GM12878 (cell line): ENCODE results near the gene DNAAF5. TPM values are rescaled to one million over a fixed set of nuclear protein-coding genes. Genes with fewer than 3 reads are reported as not detected.

Source experiments
- ATAC-seq: fragments of 200-7000 bp; cut with Tn5 transposase; 3 replicates; pipeline ENCODE4 v1.9.1; 2020; ENCODE audit warnings: mild to moderate bottlenecking, moderate library complexity
- BruUV-seq: library from RNA; stranded (reverse); fragments of 400-500 nt; replicated peaks from 2 replicates; lab custom pipeline; 2021; lab: Mats Ljungman, UMichigan
- CTCF ChIA-PET: fragments of 300-600 bp; sonication (Branson Sonifier 250); formaldehyde crosslinking; extraction: SDS; loops from one replicate; lab custom pipeline; 2021; ENCODE audit warnings: inconsistent platforms; lab: Yijun Ruan, JAX
- POLR2A ChIA-PET: fragments of 350-600 bp; formaldehyde crosslinking; extraction: SDS; loops from one replicate; lab custom pipeline; 2021; ENCODE audit warnings: inconsistent platforms; lab: Charles Lee
- RAD21 ChIA-PET: fragments of 300-600 bp; sonication (Branson Sonifier 250); formaldehyde crosslinking; loops from one replicate; lab custom pipeline; 2023; ENCODE audit warnings: antibody characterized with exemption; ENCODE audit not compliant: unreplicated experiment; lab: Charles Lee
- SMC1A ChIA-PET: fragments of 300-600 bp; sonication (Branson Sonifier 250); formaldehyde crosslinking; loops from one replicate; lab custom pipeline; 2023; ENCODE audit not compliant: unreplicated experiment, uncharacterized antibody; lab: Charles Lee
- DNase-seq: peaks from one replicate; pipeline ENCODE4 v3.0.0-alpha.2; 2011; ENCODE audit warnings: low read depth, low spot score
- FAIRE-seq: peaks from 3 replicates; lab custom pipeline; 2011; peaks lifted over from hg19 to GRCh38; lab: Jason Lieb, UNC
- H2AFZ ChIP-seq: 2 replicates; pipeline ENCODE4 v1.6.0; 2011; ENCODE audit warnings: low read depth, low read length, control low read depth; ENCODE audit not compliant: control insufficient read depth
- H3K27ac ChIP-seq: 2 replicates; pipeline ENCODE4 v1.5.1; 2011; ENCODE audit warnings: control low read depth; ENCODE audit not compliant: control insufficient read depth, insufficient read depth
- H3K27me3 ChIP-seq, 2 experiments: replicated peaks in 1 of 2; 2 replicates each; pipeline versions ENCODE4 v1.6.0 to v1.6.1; 2011; ENCODE audit warnings: low read length in 1 of 2; ENCODE audit not compliant: control insufficient read depth in 2 of 2, insufficient read depth in 2 of 2
- H3K36me3 ChIP-seq, 2 experiments: 2 replicates each; pipeline ENCODE4 v1.5.1; 2011; ENCODE audit warnings: low read length in 1 of 2; ENCODE audit not compliant: control insufficient read depth in 2 of 2, insufficient read depth in 2 of 2
- H3K4me1 ChIP-seq: 2 replicates; pipeline ENCODE4 v1.6.1; 2011; ENCODE audit warnings: mild to moderate bottlenecking, low read length, moderate library complexity, mixed read lengths; ENCODE audit not compliant: control insufficient read depth, insufficient read depth
- H3K4me2 ChIP-seq: 2 replicates; pipeline ENCODE4 v1.6.0; 2011; ENCODE audit warnings: control low read depth; ENCODE audit not compliant: control insufficient read depth, insufficient read depth
- H3K4me3 ChIP-seq: fragments of 200-600 bp; sonication (generic); 2 replicates; pipeline ENCODE4 v1.5.1; 2016
- H3K79me2 ChIP-seq: 2 replicates; pipeline ENCODE4 v1.6.0; 2011; ENCODE audit warnings: low read length; ENCODE audit not compliant: control insufficient read depth, insufficient read depth
- H3K9ac ChIP-seq: 2 replicates; pipeline ENCODE4 v1.8.0; 2011; ENCODE audit warnings: low read length, control low read depth, mixed read lengths; ENCODE audit not compliant: control insufficient read depth, insufficient read depth
- H3K9me3 ChIP-seq: replicated peaks from 3 replicates; pipeline ENCODE4 v1.5.1; 2011; ENCODE audit warnings: mild to moderate bottlenecking, low read length; ENCODE audit not compliant: control insufficient read depth, insufficient read depth
- H4K20me1 ChIP-seq: 2 replicates; pipeline ENCODE4 v1.6.0; 2011; ENCODE audit not compliant: control insufficient read depth, insufficient read depth
- ATF3 ChIP-seq: IDR thresholded peaks from 2 replicates; pipeline ENCODE4 v1.6.1; 2011; ENCODE audit warnings: low read depth, mild to moderate bottlenecking, low read length, moderate library complexity, borderline replicate concordance; ENCODE audit errors: extremely low read depth
- CEBPZ ChIP-seq: fragments of 150-350 bp; IDR thresholded peaks from 2 replicates; pipeline ENCODE4 v1.6.1; 2016; ENCODE audit warnings: low read depth, low read length
- E2F4 ChIP-seq: IDR thresholded peaks from 2 replicates; pipeline ENCODE4 v1.6.1; 2012; ENCODE audit warnings: low read depth, low read length, improper control_type of control experiment
- GATAD2B ChIP-seq: fragments of 450-650 bp; conservative IDR thresholded peaks from 2 replicates; pipeline ENCODE4 v1.6.1; 2017; ENCODE audit warnings: low read depth, mild to moderate bottlenecking, moderate library complexity
- HSF1 ChIP-seq: fragments of 150-350 bp; IDR thresholded peaks from 2 replicates; pipeline ENCODE4 v1.6.1; 2014; ENCODE audit warnings: mild to moderate bottlenecking, low read depth, low read length
- IKZF2 ChIP-seq, 2 experiments: fragments of 450-650 bp; IDR thresholded peaks; 2 replicates each; pipeline ENCODE4 v1.6.1; 2017; ENCODE audit warnings: mild to moderate bottlenecking in 2 of 2, moderate library complexity in 2 of 2
- IRF3 ChIP-seq: fragments of 450-650 bp; IDR thresholded peaks from 2 replicates; pipeline ENCODE4 v1.6.1; 2014; ENCODE audit warnings: mild to moderate bottlenecking
- PAX5 ChIP-seq: IDR thresholded peaks from 2 replicates; pipeline ENCODE4 v1.6.1; 2011; ENCODE audit warnings: low read depth, low read length, borderline replicate concordance
- PML ChIP-seq: IDR thresholded peaks from 2 replicates; pipeline ENCODE4 v1.6.1; 2012; ENCODE audit warnings: low read length, inconsistent platforms
- RAD51 ChIP-seq: fragments of 450-650 bp; IDR thresholded peaks from 2 replicates; pipeline ENCODE4 v1.6.1; 2016; ENCODE audit warnings: moderate library complexity, mild to moderate bottlenecking, inconsistent platforms
- SMAD5 ChIP-seq: IDR thresholded peaks from 2 replicates; pipeline ENCODE4 v1.6.1; 2016; ENCODE audit warnings: antibody characterized with exemption, low read depth
- STAT1 ChIP-seq: fragments of 450-650 bp; conservative IDR thresholded peaks from 2 replicates; pipeline ENCODE4 v1.6.1; 2014; ENCODE audit warnings: antibody characterized with exemption, mild to moderate bottlenecking
- TCF7 ChIP-seq: IDR thresholded peaks from 2 replicates; pipeline ENCODE4 v1.6.1; 2014; ENCODE audit warnings: antibody characterized with exemption, borderline replicate concordance
- WRNIP1 ChIP-seq: IDR thresholded peaks from 2 replicates; pipeline ENCODE4 v1.6.1; 2011; ENCODE audit warnings: low read depth, low read length, improper control_type of control experiment, borderline replicate concordance
- ZNF217 ChIP-seq: fragments of 450-650 bp; IDR thresholded peaks from 2 replicates; pipeline ENCODE4 v1.6.1; 2017; ENCODE audit warnings: antibody characterized with exemption, mild to moderate bottlenecking
- ZNF384 ChIP-seq: IDR thresholded peaks from 2 replicates; pipeline ENCODE4 v1.6.1; 2012; ENCODE audit warnings: low read depth, mild to moderate bottlenecking, low read length, improper control_type of control experiment, borderline replicate concordance
- WGBS: methylation state at CpG from one replicate; pipeline ENCODE4 v1.1.6; 2016; ENCODE audit warnings: low lambda C conversion rate; ENCODE audit not compliant: insufficient replicate concordance, insufficient coverage; ENCODE audit errors: missing lambda C conversion rate; 5-methylcytosine and 5-hydroxymethylcytosine counted together
- in situ Hi-C: fragments of 300-500 bp; cut with MboI; formaldehyde crosslinking; loops from 9 replicates; pipeline ENCODE4 v1.14.3; 2018; ENCODE audit warnings: mixed read lengths
- intact Hi-C: fragments of 100-400 bp; cut with micrococcal nuclease; formaldehyde crosslinking; loops from one replicate; pipeline ENCODE4 v1.14.2; 2022; ENCODE audit not compliant: unreplicated experiment
- polyA plus RNA-seq, 11 experiments: library from polyadenylated mRNA; depleted of rRNA in 4 of 11; unstranded in 6 of 11; stranded (reverse) in 5 of 11; fragments of >200 nt; fragmentation: Nextera tagmentation in 4 of 11; fragmentation: Illumina TruSeq in 1 of 11; extraction: Ambion mirVana in 4 of 11; extraction: Trizol in 1 of 11; gene quantifications; 1 replicate in 1 of 11; 2 replicates in 10 of 11; pipeline versions ENCODE4 v1.2.1 to v1.2.3, GENCODE V29; 2011 to 2016; ENCODE audit warnings: inconsistent platforms in 2 of 11, missing spikeins in 2 of 11, low read depth in 1 of 11
- total RNA-seq, 4 experiments: library from RNA; depleted of rRNA in 3 of 4; stranded (reverse); fragments of >200 nt in 3 of 4; fragmentation: Illumina TruSeq in 1 of 4; extraction: Trizol in 1 of 4; gene quantifications; 2 replicates each; pipeline versions ENCODE4 v1.2.1 to v1.2.3, GENCODE V29; 2013 to 2021

The DNAAF5 gene
- total and polyA plus RNA-seq, 10 of the 15 experiments (the other 5 are each of a cell fraction or from before 2014, with no cell fraction given), result 1.8 to 38.3 (median 9.2) TPM

GRCh38 chr7:681551-682307, 44.8 kb upstream of the DNAAF5 start (continued):
- no peak for TF ChIP-seq TCF7
- no peak for TF ChIP-seq ATF3
- TF ChIP-seq, all 136 proteins: peak for 0

GRCh38 chr7:682810-683209, 43.7 kb upstream of the DNAAF5 start:
- H3K4me3 ChIP-seq, result no peak overlapping the region
- no peaks in the 10 kb centered on the region for H3K4me1 ChIP-seq
- intact Hi-C loops (no loop called here), in situ Hi-C loops (no loop called here)
- CTCF ChIA-PET, result no interaction called here
- no peak overlapping the region for H2AFZ ChIP-seq
- no peak for DNase-seq
- no peaks in the 10 kb centered on the region for H3K79me2 ChIP-seq
- H3K4me2 ChIP-seq, result no peak overlapping the region
- no peaks in the 10 kb centered on the region for H3K27me3 ChIP-seq
- no TSS peak for BruUV-seq
- RAD21 ChIA-PET, result no interaction called here
- H3K9ac ChIP-seq, result no peak overlapping the region
- SMC1A ChIA-PET, result no interaction called here
- H3K36me3 ChIP-seq, result peaks cover 2 to 3% of the 10 kb centered on the region in 2 experiments; a peak in 3 of 4 replicates
- H4K20me1 ChIP-seq, result no peaks in the 10 kb centered on the region
- FAIRE-seq, result no peak
- no peak for ATAC-seq
- no peak overlapping the region for H3K27ac ChIP-seq
- POLR2A ChIA-PET, result no interaction called here
- WGBS, result 98% methylated on average over 11 of the region's 11 CpGs
- peaks cover 6% of the 10 kb centered on the region; the same call in 2 of the 3 replicates for H3K9me3 ChIP-seq
- TF ChIP-seq HSF1 (no peak), PML (no peak), SMAD5 (no peak), IKZF2 (IDR thresholded peaks at IDR 0.05) (no peak), ZNF384 (no peak), WRNIP1 (no peak), PAX5 (no peak), E2F4 (no peak), GATAD2B (no peak), RAD51 (no peak), STAT1 (no peak), IRF3 (no peak), ZNF217 (no peak), CEBPZ (no peak)
